HEK293 (cell line): ENCODE measurements around the gene MSRB2.

ENCODE experiments used
- CTCF ChIA-PET: fragments of 350-600 bp; formaldehyde crosslinking; extraction: SDS; loops from one replicate; lab custom pipeline; 2021; ENCODE audit warnings: antibody characterized with exemption; lab: Yijun Ruan, JAX
- POLR2A ChIA-PET: fragments of 300-600 bp; formaldehyde crosslinking; extraction: SDS; loops from one replicate; lab custom pipeline; 2020; ENCODE audit warnings: antibody characterized with exemption, inconsistent platforms; lab: Yijun Ruan, JAX
- H3K27ac ChIP-seq: fragments of 200-500 bp; sonication (Bioruptor generic); 2 replicates; pipeline ENCODE4 v1.5.1; 2014; ENCODE audit warnings: low read depth, low read length, control low read depth, inconsistent platforms; ENCODE audit errors: extremely low read depth
- H3K36me3 ChIP-seq, 2 experiments: fragments of 200-500 bp in 1 of 2; sonication (Bioruptor generic) in 1 of 2; 1 replicate in 1 of 2; 2 replicates in 1 of 2; pipeline ENCODE4 v1.5.1; 2014 to 2017; ENCODE audit warnings: inconsistent platforms in 2 of 2, low read length in 2 of 2; ENCODE audit not compliant: control insufficient read depth in 2 of 2, insufficient read depth in 1 of 2
- H3K4me1 ChIP-seq: fragments of 200-500 bp; sonication (Bioruptor generic); 2 replicates; pipeline ENCODE4 v1.5.1; 2014; ENCODE audit warnings: mild to moderate bottlenecking, low read length, inconsistent platforms; ENCODE audit not compliant: control insufficient read depth, insufficient read depth
- H3K4me3 ChIP-seq: 2 replicates; pipeline ENCODE4 v1.5.1; 2011; ENCODE audit warnings: low read depth, mild to moderate bottlenecking, control low read depth, low read length, moderate library complexity
- H3K9me3 ChIP-seq: fragments of 200-500 bp; sonication (Bioruptor generic); 2 replicates; pipeline ENCODE4 v1.5.1; 2014; ENCODE audit warnings: low read depth, low read length, inconsistent platforms; ENCODE audit not compliant: control insufficient read depth, insufficient read depth
- BCL11A ChIP-seq: fragments of 450-650 bp; formaldehyde crosslinking; IDR thresholded peaks from 2 replicates; pipeline ENCODE4 v1.5.1; 2016; ENCODE audit warnings: low read depth, missing biosample characterization, missing genetic modification characterization
- HOXA7 ChIP-seq: sonication (generic); formaldehyde crosslinking; IDR thresholded peaks from 2 replicates; pipeline ENCODE4 v1.8.1; 2022; ENCODE audit warnings: missing genetic modification reagents, borderline replicate concordance
- KLF1 ChIP-seq: fragments of 450-650 bp; formaldehyde crosslinking; IDR thresholded peaks from 2 replicates; pipeline ENCODE4 v1.5.1; 2016; ENCODE audit warnings: missing biosample characterization, missing genetic modification characterization
- KLF10 ChIP-seq: fragments of 450-650 bp; IDR thresholded peaks from 2 replicates; pipeline ENCODE4 v1.5.1; 2018; ENCODE audit warnings: missing biosample characterization, mild to moderate bottlenecking, missing genetic modification characterization
- KLF7 ChIP-seq: fragments of 450-650 bp; formaldehyde crosslinking; IDR thresholded peaks from 2 replicates; pipeline ENCODE4 v1.5.1; 2016; ENCODE audit warnings: missing biosample characterization, missing genetic modification characterization, borderline replicate concordance
- KLF9 ChIP-seq: fragments of 450-650 bp; formaldehyde crosslinking; IDR thresholded peaks from 2 replicates; pipeline ENCODE4 v1.5.1; 2016; ENCODE audit warnings: missing biosample characterization, missing genetic modification characterization, low read depth
- SALL2 ChIP-seq: fragments of 450-650 bp; formaldehyde crosslinking; IDR thresholded peaks from 2 replicates; pipeline ENCODE4 v1.5.0; 2017; ENCODE audit warnings: missing biosample characterization, mild to moderate bottlenecking, missing genetic modification characterization, borderline replicate concordance
- SP2 ChIP-seq: fragments of 450-650 bp; formaldehyde crosslinking; IDR thresholded peaks from 2 replicates; pipeline ENCODE4 v1.5.1; 2016; ENCODE audit warnings: missing biosample characterization, missing genetic modification characterization
- SP3 ChIP-seq: fragments of 450-650 bp; formaldehyde crosslinking; IDR thresholded peaks from 2 replicates; pipeline ENCODE4 v1.5.1; 2016; ENCODE audit warnings: missing biosample characterization, missing genetic modification characterization
- WT1 ChIP-seq: fragments of 450-650 bp; formaldehyde crosslinking; IDR thresholded peaks from 2 replicates; pipeline ENCODE4 v1.5.1; 2016; ENCODE audit warnings: missing biosample characterization, missing genetic modification characterization
- ZNF133 ChIP-seq: fragments of 450-650 bp; formaldehyde crosslinking; IDR thresholded peaks from 2 replicates; pipeline ENCODE4 v1.5.1; 2016; ENCODE audit warnings: missing biosample characterization, missing genetic modification characterization
- ZNF239 ChIP-seq: fragments of 450-650 bp; formaldehyde crosslinking; IDR thresholded peaks from 2 replicates; pipeline ENCODE4 v1.5.1; 2016; ENCODE audit warnings: missing biosample characterization, missing genetic modification characterization
- ZNF24 ChIP-seq: fragments of 450-650 bp; formaldehyde crosslinking; IDR thresholded peaks from 2 replicates; pipeline ENCODE4 v1.5.1; 2016; ENCODE audit warnings: missing biosample characterization, missing genetic modification characterization
- ZNF26 ChIP-seq: fragments of 450-650 bp; formaldehyde crosslinking; IDR thresholded peaks from 2 replicates; pipeline ENCODE4 v1.5.1; 2016; ENCODE audit warnings: missing biosample characterization, missing genetic modification characterization
- ZNF324 ChIP-seq: fragments of 450-650 bp; formaldehyde crosslinking; IDR thresholded peaks from 2 replicates; pipeline ENCODE4 v1.5.1; 2016; ENCODE audit warnings: missing biosample characterization, missing genetic modification characterization
- ZNF423 ChIP-seq: fragments of 450-650 bp; formaldehyde crosslinking; IDR thresholded peaks from 2 replicates; pipeline ENCODE4 v1.5.1; 2016; ENCODE audit warnings: missing biosample characterization, missing genetic modification characterization
- ZNF433 ChIP-seq: fragments of 450-650 bp; formaldehyde crosslinking; IDR thresholded peaks from 2 replicates; pipeline ENCODE4 v1.5.1; 2016; ENCODE audit warnings: missing biosample characterization, missing genetic modification characterization, low read depth
- ZNF513 ChIP-seq: fragments of 450-650 bp; IDR thresholded peaks from 2 replicates; pipeline ENCODE4 v1.5.1; 2018; ENCODE audit warnings: missing biosample characterization, missing genetic modification characterization
- ZNF514 ChIP-seq: fragments of 450-650 bp; formaldehyde crosslinking; IDR thresholded peaks from 2 replicates; pipeline ENCODE4 v1.5.1; 2016; ENCODE audit warnings: missing biosample characterization, missing genetic modification characterization
- ZNF549 ChIP-seq: fragments of 450-650 bp; IDR thresholded peaks from 2 replicates; pipeline ENCODE4 v1.5.1; 2018; ENCODE audit warnings: missing biosample characterization, missing genetic modification characterization, mild to moderate bottlenecking, inconsistent platforms, moderate library complexity
- ZNF558 ChIP-seq: fragments of 450-650 bp; formaldehyde crosslinking; IDR thresholded peaks from 2 replicates; pipeline ENCODE4 v1.5.1; 2016; ENCODE audit warnings: missing biosample characterization, missing genetic modification characterization
- ZNF670 ChIP-seq: fragments of 450-650 bp; formaldehyde crosslinking; IDR thresholded peaks from 2 replicates; pipeline ENCODE4 v1.5.1; 2016; ENCODE audit warnings: missing biosample characterization, missing genetic modification characterization, low read depth
- ZNF701 ChIP-seq: fragments of 450-650 bp; formaldehyde crosslinking; IDR thresholded peaks from 2 replicates; pipeline ENCODE4 v1.5.1; 2016; ENCODE audit warnings: missing biosample characterization, missing genetic modification characterization
- ZNF768 ChIP-seq: fragments of 450-650 bp; formaldehyde crosslinking; IDR thresholded peaks from 2 replicates; pipeline ENCODE4 v1.5.1; 2018; ENCODE audit warnings: missing biosample characterization, mild to moderate bottlenecking, missing genetic modification characterization
- ZNF843 ChIP-seq: fragments of 450-650 bp; formaldehyde crosslinking; IDR thresholded peaks from 2 replicates; pipeline ENCODE4 v1.5.1; 2016; ENCODE audit warnings: missing biosample characterization, missing genetic modification characterization
- ZSCAN16 ChIP-seq: fragments of 450-650 bp; formaldehyde crosslinking; IDR thresholded peaks from 2 replicates; pipeline ENCODE4 v1.5.1; 2016; ENCODE audit warnings: missing biosample characterization, missing genetic modification characterization
- ZSCAN4 ChIP-seq: fragments of 450-650 bp; formaldehyde crosslinking; IDR thresholded peaks from 2 replicates; pipeline ENCODE4 v1.5.1; 2017; ENCODE audit warnings: missing biosample characterization, missing genetic modification characterization
- ZSCAN5A ChIP-seq: fragments of 450-650 bp; formaldehyde crosslinking; IDR thresholded peaks from 2 replicates; pipeline ENCODE4 v1.5.1; 2016; ENCODE audit warnings: missing biosample characterization, missing genetic modification characterization
- ZXDB ChIP-seq: fragments of 450-650 bp; formaldehyde crosslinking; IDR thresholded peaks from 2 replicates; pipeline ENCODE4 v1.5.1; 2016; ENCODE audit warnings: missing biosample characterization, missing genetic modification characterization

Gene MSRB2

GRCh38 chr10:23056186-23056579 lies 39.2 kb upstream of the MSRB2 start:
- no peak for TF ChIP-seq ZSCAN5A (tag by site-specific recombination)
- TF ChIP-seq ZNF433: no peak
- no peak for TF ChIP-seq KLF7 (tag by site-specific recombination)
- TF ChIP-seq KLF10 (tag by site-specific recombination): no peak
- no peak for TF ChIP-seq ZNF133
- TF ChIP-seq ZNF423 (tag by site-specific recombination): no peak
- TF ChIP-seq ZNF670: no peak
- TF ChIP-seq SP3 (tag by site-specific recombination): no peak
- TF ChIP-seq ZSCAN16 (tag by site-specific recombination): no peak
- TF ChIP-seq ZSCAN4 (tag by site-specific recombination): no peak
- no peak for TF ChIP-seq SP2 (tag by site-specific recombination)
- POLR2A ChIA-PET: no interaction called here
- no peak overlapping the region for H3K4me3 ChIP-seq
- H3K36me3 ChIP-seq: no peaks in the 10 kb centered on the region
- H3K4me1 ChIP-seq: no peaks in the 10 kb centered on the region
- CTCF ChIA-PET: no interaction called here
- H3K27ac ChIP-seq: no peak overlapping the region
- no peaks in the 10 kb centered on the region for H3K9me3 ChIP-seq

GRCh38 chr10:23058366-23058765 lies 37.0 kb upstream of the MSRB2 start:
- no peaks in the 10 kb centered on the region for H3K4me1 ChIP-seq
- ChIA-PET CTCF (no interaction called here), POLR2A (no interaction called here)
- H3K4me3 ChIP-seq: no peak overlapping the region
- no peaks in the 10 kb centered on the region for H3K9me3 ChIP-seq
- no peaks in the 10 kb centered on the region for H3K36me3 ChIP-seq
- no peak for TF ChIP-seq HOXA7
- TF ChIP-seq ZNF549 (tag by site-specific recombination): no peak
- TF ChIP-seq SALL2: no peak
- no peak for TF ChIP-seq BCL11A (tag by site-specific recombination)
- no peak for TF ChIP-seq ZNF514 (tag by site-specific recombination)
- TF ChIP-seq ZNF558 (tag by site-specific recombination): no peak
- no peak for TF ChIP-seq KLF1 (tag by site-specific recombination)
- no peak for TF ChIP-seq ZXDB (tag by site-specific recombination)
- TF ChIP-seq ZNF324 (tag by site-specific recombination): no peak
- no peak for TF ChIP-seq ZNF24
- no peak for TF ChIP-seq ZNF701 (tag by site-specific recombination)
- TF ChIP-seq WT1: no peak
- no peak overlapping the region for H3K27ac ChIP-seq

- H3K4me1 ChIP-seq: no peaks in the 10 kb centered on the region
- no peaks in the 10 kb centered on the region for H3K36me3 ChIP-seq
- no peaks in the 10 kb centered on the region for H3K9me3 ChIP-seq
- ChIA-PET POLR2A (no interaction called here), CTCF (interaction anchor here (0.6 to 0.7 kb wide), 2 partner anchors 56 to 255 kb away, joined by 3 to 4 read pairs; no protein-coding TSS in a partner anchor)
- no peak overlapping the region for H3K4me3 ChIP-seq
- H3K27ac ChIP-seq: no peak overlapping the region
- TF ChIP-seq ZNF26: no peak
- no peak for TF ChIP-seq KLF9 (tag by site-specific recombination)
- no peak for TF ChIP-seq ZNF239
- TF ChIP-seq ZNF843: no peak
- no peak for TF ChIP-seq ZNF513 (tag by site-specific recombination)
- no peak for TF ChIP-seq ZNF768 (tag by site-specific recombination)
Measured at GRCh38 chr10:23060918-23061317, 34.5 kb upstream of the MSRB2 start.
